Activated CD8-positive, alpha-beta memory T cell treated with anti-CD3 and anti-CD28 coated beads for 24 hours (primary cell): Measurements from ENCODE around the gene CGA.
A peak's percentile ranks its signal among the peaks of the same experiment; 100 is the strongest.

Experiments used
- DNase-seq: peaks from one replicate; pipeline ENCODE4 v3.0.0-alpha.2; 2020

Gene CGA

GRCh38 chr6:87082160-87082721, 12.7 kb downstream of the CGA start:
- DNase-seq = no peak

GRCh38 chr6:87078983-87079616, 15.8 kb downstream of the CGA start:
- peak; percentile 74 for DNase-seq

- DNase-seq = no peak
These were observed 19.7 kb downstream of the CGA start for GRCh38 chr6:87075168-87075567.

GRCh38 chr6:87074101-87074621, 20.7 kb downstream of the CGA start:
- no peak for DNase-seq

GRCh38 chr6:87071683-87072082, 23.2 kb downstream of the CGA start:
- DNase-seq = no peak

- no peak for DNase-seq
These were observed 24.2 kb downstream of the CGA start for GRCh38 chr6:87070741-87071140.

GRCh38 chr6:87068795-87069194, 26.1 kb downstream of the CGA start:
- DNase-seq = no peak

GRCh38 chr6:87066449-87067333, 28.2 kb downstream of the CGA start:
- DNase-seq = no peak

GRCh38 chr6:87065117-87065516, 29.8 kb downstream of the CGA start:
- DNase-seq = no peak

GRCh38 chr6:87059943-87060342, 35.0 kb downstream of the CGA start:
- DNase-seq = no peak

GRCh38 chr6:87054143-87054833, 40.6 kb downstream of the CGA start:
- DNase-seq = no peak

- DNase-seq = no peak
These were observed 41.6 kb downstream of the CGA start for GRCh38 chr6:87053312-87053711.

- DNase-seq = no peak
These were observed 45.1 kb downstream of the CGA start for GRCh38 chr6:87049779-87050178.

- no peak for DNase-seq
These were observed 49.3 kb downstream of the CGA start for GRCh38 chr6:87045521-87046075.

GRCh38 chr6:87040729-87041128, 54.2 kb downstream of the CGA start:
- no peak for DNase-seq
